GM10847 (cell line): Measurements from ENCODE around the gene CACNB2.

Experiments used
- POLR2A ChIP-seq: IDR thresholded peaks from 2 replicates; pipeline ENCODE4 v1.6.1; 2011; ENCODE audit not compliant: insufficient read length; ENCODE audit errors: extremely low read depth

Gene CACNB2

GRCh38 chr10:18230794-18231193, 90.6 kb downstream of the CACNB2 start:
- TF ChIP-seq POLR2A = no peak

GRCh38 chr10:18231480-18231879, 91.3 kb downstream of the CACNB2 start:
- no peak for TF ChIP-seq POLR2A

GRCh38 chr10:18233775-18234174, 93.6 kb downstream of the CACNB2 start:
- no peak for TF ChIP-seq POLR2A

DNA sequence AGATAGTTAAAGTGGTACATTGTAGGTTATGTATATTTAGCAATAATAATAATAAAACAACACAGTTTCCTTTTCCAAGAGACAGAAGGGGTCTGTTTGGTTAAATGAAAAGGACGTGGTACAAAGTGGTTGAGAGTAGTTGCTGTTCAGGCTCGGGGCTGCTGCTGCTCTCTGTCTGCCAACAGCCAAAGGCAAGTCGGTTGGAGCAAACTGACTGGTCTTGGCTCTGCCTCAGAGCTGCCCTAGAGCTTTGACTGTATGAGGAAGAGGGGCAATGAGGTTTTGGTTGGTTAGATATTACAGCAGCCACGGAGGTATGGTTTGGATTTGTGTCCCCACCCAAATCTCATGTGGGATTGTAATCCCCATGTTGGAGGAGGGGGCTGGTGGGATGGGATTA, 95.3 kb downstream of the CACNB2 start:
- TF ChIP-seq POLR2A = no peak

DNA sequence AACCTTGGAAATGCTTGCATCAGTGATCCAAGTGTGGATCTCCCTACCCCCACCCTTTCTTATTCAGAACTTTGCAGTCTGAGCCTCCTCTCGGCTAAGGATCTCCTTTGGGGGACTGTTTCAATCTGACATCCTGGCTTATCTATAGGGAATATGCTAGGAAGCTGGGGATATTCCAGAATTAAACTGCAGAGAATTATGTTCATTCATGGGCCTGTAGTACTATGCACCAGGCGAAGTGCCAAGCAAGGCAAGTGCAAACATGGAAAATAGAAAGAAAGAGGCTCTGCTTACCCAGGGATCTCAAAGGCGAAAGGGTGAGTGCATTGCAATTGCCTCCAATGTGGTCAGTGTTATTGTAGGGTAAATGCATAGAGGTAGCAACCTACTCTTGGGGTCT, 96.5 kb downstream of the CACNB2 start:
- TF ChIP-seq POLR2A = no peak

- no peak for TF ChIP-seq POLR2A
Observed at GRCh38 chr10:18238870-18239485, 98.8 kb downstream of the CACNB2 start.

DNA sequence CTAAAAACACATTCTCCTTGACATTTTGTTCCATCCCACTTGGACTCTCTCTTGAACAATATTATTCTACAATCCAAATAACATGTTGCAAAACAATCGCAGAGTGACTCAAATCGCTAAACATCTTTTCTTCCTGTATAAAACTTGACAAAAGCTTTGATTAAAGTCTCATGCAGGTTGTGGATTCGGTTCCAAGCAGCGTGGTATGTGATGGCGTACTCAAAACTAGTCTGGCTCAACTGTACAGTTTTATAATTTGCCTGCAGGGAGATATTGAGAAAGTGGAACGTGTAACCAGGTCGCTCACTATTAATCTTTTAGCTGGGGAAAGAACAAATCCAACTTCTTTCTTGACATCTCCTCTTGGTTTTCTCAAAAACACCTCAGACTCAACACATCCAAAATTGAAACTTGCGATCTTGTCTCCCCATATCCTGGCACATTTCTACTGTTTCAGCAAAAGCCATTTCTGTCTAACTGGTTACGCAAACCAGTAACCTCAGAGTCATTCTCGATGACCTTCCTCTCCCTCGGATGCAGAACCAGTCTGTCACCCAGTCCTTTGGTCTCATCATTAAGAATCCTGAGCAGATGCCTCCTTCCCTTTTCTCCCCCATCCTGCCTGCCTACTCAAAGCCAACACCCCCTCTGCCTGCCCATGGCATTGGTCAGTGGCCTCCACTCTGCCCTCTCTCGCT, 100.1 kb downstream of the CACNB2 start:
- TF ChIP-seq POLR2A = no peak

GRCh38 chr10:18246967-18247366, 106.7 kb downstream of the CACNB2 start:
- no peak for TF ChIP-seq POLR2A

GRCh38 chr10:18252086-18252485, 111.9 kb downstream of the CACNB2 start:
- TF ChIP-seq POLR2A = no peak

- no peak for TF ChIP-seq POLR2A
Observed at GRCh38 chr10:18254086-18254485, 113.9 kb downstream of the CACNB2 start.

- no peak for TF ChIP-seq POLR2A
Observed at GRCh38 chr10:18254692-18255091, 114.5 kb downstream of the CACNB2 start.

GRCh38 chr10:18260310-18260922, 120.2 kb downstream of the CACNB2 start:
- TF ChIP-seq POLR2A = no peak

DNA sequence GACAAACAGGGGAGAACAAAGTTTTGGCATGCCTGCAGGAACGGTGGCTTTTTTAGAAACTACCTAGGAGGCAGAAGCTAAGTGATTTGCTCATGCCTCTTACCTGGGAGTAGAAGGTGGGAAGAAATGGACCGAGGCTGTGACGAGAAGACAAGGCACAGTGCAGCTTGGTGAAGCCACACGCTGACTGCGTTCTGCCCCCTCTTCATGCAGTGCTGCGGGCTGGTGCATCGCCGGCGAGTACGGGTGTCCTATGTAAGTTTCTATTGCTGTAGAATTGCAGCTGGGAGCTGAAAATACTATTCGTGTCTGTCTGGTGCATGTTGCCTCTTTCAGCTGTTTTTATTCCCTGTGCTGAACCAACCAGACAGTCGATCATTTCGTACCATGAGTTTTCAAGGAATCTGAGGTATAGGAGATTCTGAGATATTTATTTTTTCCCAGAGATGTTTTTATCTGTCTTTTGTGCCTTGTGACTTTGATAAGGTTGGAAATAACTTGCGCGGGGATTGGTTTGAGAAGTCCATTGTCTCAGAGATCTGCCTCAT, 120.9 kb downstream of the CACNB2 start:
- no peak for TF ChIP-seq POLR2A

- TF ChIP-seq POLR2A = no peak
Observed at GRCh38 chr10:18261768-18262231, 121.6 kb downstream of the CACNB2 start.

GRCh38 chr10:18264466-18265050, 124.3 kb downstream of the CACNB2 start:
- TF ChIP-seq POLR2A = no peak

DNA sequence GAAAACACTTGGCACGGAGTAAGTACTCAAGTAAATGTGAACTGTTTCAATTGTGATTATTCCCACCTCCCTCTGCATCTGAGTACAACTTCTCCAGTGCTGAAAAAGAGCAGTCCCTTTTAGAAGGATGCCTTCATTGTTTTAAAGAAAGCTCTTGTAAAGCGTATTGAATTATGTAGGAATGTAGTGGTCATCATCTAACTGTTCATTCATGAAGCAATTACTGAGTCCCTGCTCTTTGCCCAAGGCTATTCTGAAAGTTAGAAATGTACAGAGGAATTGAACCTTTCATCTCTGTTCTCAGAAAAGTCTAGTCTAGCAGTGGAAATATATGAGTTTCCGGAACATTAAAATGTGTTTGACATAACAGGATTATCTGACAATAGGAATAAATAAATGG, 127.8 kb downstream of the CACNB2 start:
- no peak for TF ChIP-seq POLR2A
